Esophagus squamous epithelium (tissue), 4 donors: ENCODE results near the gene BET1L.
"Not testable (repeated sequence)": the region's sequence is repeated elsewhere in the genome, so short reads cannot be mapped to it uniquely, and the experiment has no call there.

ENCODE experiments used
- POLR2A ChIP-seq, 4 donors: fragments of 450-650 bp; IDR thresholded peaks; one replicate each; pipeline ENCODE4 v1.6.1; 2017; ENCODE audit warnings: antibody characterized with exemption in 4 of 4, mild to moderate bottlenecking in 4 of 4, moderate library complexity in 3 of 4
- TF ChIP-seq, protein P1 (sequence below), 6 experiments: fragments of 450-650 bp in 4 of 6; fragments of 200-600 bp in 2 of 6; sonication (generic) in 2 of 6; IDR thresholded peaks; one replicate each; pipeline ENCODE4 v1.5.1; 2016 to 2019; ENCODE audit warnings: antibody characterized with exemption in 6 of 6, mild to moderate bottlenecking in 4 of 6, moderate library complexity in 4 of 6

DNA sequence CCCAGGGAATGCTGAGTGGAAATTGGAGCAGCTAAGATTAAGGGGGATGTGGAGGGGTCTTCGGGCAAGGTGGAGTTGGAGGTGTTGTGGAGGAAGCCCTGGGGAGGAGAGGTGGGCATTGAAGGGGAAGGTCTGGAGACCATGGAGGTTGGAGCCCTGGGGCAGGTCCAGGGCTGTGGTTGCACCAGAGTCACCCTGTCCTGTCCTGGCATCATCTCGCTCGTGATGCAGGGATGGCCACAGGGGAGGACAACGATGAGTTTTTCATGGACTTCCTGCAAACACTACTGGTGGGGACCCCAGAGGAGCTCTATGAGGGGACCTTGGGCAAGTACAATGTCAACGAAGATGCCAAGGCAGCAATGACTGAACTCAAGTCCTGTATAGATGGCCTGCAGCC is 13.7 kb downstream of the BET1L start:
- TF ChIP-seq, protein P1, sequence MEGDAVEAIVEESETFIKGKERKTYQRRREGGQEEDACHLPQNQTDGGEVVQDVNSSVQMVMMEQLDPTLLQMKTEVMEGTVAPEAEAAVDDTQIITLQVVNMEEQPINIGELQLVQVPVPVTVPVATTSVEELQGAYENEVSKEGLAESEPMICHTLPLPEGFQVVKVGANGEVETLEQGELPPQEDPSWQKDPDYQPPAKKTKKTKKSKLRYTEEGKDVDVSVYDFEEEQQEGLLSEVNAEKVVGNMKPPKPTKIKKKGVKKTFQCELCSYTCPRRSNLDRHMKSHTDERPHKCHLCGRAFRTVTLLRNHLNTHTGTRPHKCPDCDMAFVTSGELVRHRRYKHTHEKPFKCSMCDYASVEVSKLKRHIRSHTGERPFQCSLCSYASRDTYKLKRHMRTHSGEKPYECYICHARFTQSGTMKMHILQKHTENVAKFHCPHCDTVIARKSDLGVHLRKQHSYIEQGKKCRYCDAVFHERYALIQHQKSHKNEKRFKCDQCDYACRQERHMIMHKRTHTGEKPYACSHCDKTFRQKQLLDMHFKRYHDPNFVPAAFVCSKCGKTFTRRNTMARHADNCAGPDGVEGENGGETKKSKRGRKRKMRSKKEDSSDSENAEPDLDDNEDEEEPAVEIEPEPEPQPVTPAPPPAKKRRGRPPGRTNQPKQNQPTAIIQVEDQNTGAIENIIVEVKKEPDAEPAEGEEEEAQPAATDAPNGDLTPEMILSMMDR (IDR thresholded peaks at IDR 0.05) = not testable (repeated sequence)
- not testable (repeated sequence) for TF ChIP-seq POLR2A (IDR thresholded peaks at IDR 0.05)
